Karpas-422 (cell line): ENCODE data around the gene LRRC26. TPM values are rescaled to one million over a fixed set of nuclear protein-coding genes. Genes with fewer than 3 reads are reported as not detected.

Source experiments
- DNase-seq: peaks from one replicate; pipeline ENCODE4 v3.0.0-alpha.2; 2015
- H2AFZ ChIP-seq: fragments of 200-600 bp; sonication (generic); 2 replicates; pipeline ENCODE4 v1.6.1; 2014; ENCODE audit warnings: antibody characterized with exemption, low read length, mixed read lengths
- H3K27ac ChIP-seq: fragments of 200-600 bp; sonication (generic); 2 replicates; pipeline ENCODE4 v1.5.1; 2014; ENCODE audit warnings: mild to moderate bottlenecking, low read length, moderate library complexity
- H3K27me3 ChIP-seq: fragments of 200-600 bp; sonication (generic); 2 replicates; pipeline ENCODE4 v1.6.1; 2014; ENCODE audit warnings: low read length, mixed read lengths
- H3K36me3 ChIP-seq: fragments of 200-600 bp; sonication (generic); 2 replicates; pipeline ENCODE4 v1.6.1; 2014; ENCODE audit warnings: low read length, mixed read lengths; ENCODE audit not compliant: insufficient read depth
- H3K4me1 ChIP-seq: fragments of 200-600 bp; sonication (generic); 2 replicates; pipeline ENCODE4 v1.6.1; 2014; ENCODE audit warnings: mild to moderate bottlenecking, low read length, mixed read lengths
- H3K4me2 ChIP-seq: fragments of 200-600 bp; sonication (generic); 2 replicates; pipeline ENCODE4 v1.6.1; 2014; ENCODE audit warnings: low read length, low read depth, mild to moderate bottlenecking; ENCODE audit not compliant: poor library complexity, severe bottlenecking
- H3K4me3 ChIP-seq: fragments of 200-600 bp; sonication (generic); 2 replicates; pipeline ENCODE4 v1.5.1; 2014; ENCODE audit warnings: mild to moderate bottlenecking, antibody characterized with exemption, low read length, mixed read lengths
- H3K79me2 ChIP-seq: fragments of 200-600 bp; sonication (generic); 2 replicates; pipeline ENCODE4 v1.6.1; 2014; ENCODE audit warnings: mild to moderate bottlenecking, low read length, mixed read lengths
- H3K9ac ChIP-seq: fragments of 200-600 bp; sonication (generic); 2 replicates; pipeline ENCODE4 v1.6.0; 2014; ENCODE audit warnings: low read length
- H3K9me2 ChIP-seq: fragments of 200-600 bp; sonication (generic), shearing (Covaris generic); replicated peaks from 2 replicates; pipeline ENCODE4 v1.6.0; 2014; ENCODE audit warnings: mild to moderate bottlenecking, low read length, moderate library complexity; ENCODE audit not compliant: insufficient read depth
- H3K9me3 ChIP-seq: fragments of 300-700, 200-600 bp; sonication (generic); 2 replicates; pipeline ENCODE4 v1.6.1; 2014; ENCODE audit warnings: low read length, mixed read lengths
- H4K20me1 ChIP-seq: fragments of 200-600 bp; sonication (generic); 2 replicates; pipeline ENCODE4 v1.6.1; 2014; ENCODE audit warnings: mild to moderate bottlenecking, antibody characterized with exemption, low read length, low read depth; ENCODE audit not compliant: insufficient read depth
- total RNA-seq: library from RNA; depleted of rRNA; stranded (reverse); fragments of >200 nt; shearing (Covaris generic); gene quantifications from 2 replicates; pipeline ENCODE4 v1.2.3, GENCODE V29; 2014; ENCODE audit warnings: low replicate concordance

Gene LRRC26
- total RNA-seq, 1 experiment from 2014 or later: not detected

- Histone ChIP-seq H3K79me2 (peaks cover 2% of the 10 kb centered on the region), H3K4me1 (peaks cover 2% of the 10 kb centered on the region), H3K9ac (no peak overlapping the region), H3K4me3 (no peak overlapping the region), H2AFZ (no peak overlapping the region), H3K4me2 (no peak overlapping the region), H3K27ac (no peak overlapping the region), H3K9me2 (no peaks in the 10 kb centered on the region), H3K36me3 (no peaks in the 10 kb centered on the region), H3K27me3 (no peaks in the 10 kb centered on the region), H3K9me3 (no peaks in the 10 kb centered on the region), H4K20me1 (no peaks in the 10 kb centered on the region)
- no peak for DNase-seq
These were observed 11.8 kb upstream of the LRRC26 start for GRCh38 chr9:137181680-137182079.

DNA sequence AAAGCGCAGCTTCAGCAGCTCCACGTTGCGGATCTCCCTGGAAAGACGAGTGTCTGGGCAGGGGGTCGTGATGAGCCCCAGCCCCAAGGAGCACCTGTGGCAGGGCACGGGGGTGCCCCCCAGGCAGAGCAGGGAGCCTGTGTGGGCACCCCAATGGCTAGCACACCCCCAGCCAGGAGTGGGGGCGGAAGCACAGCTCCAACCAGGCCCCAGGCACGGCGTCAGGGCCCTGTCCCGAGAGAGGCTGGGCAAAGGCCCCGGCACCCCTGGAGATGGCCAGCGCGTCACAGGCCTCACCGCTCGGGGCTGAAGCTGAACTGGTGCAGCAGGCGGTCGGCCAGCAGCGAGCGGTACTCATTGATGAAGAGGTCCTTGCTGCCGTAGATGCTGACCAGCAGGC is 10.6 kb upstream of the LRRC26 start:
- Histone ChIP-seq H3K4me1 (no peaks in the 10 kb centered on the region), H2AFZ (no peak overlapping the region), H4K20me1 (0 out of 2 replicates have a peak, but pooled peaks cover 5% of the 10 kb centered on the region), H3K9me2 (no peaks in the 10 kb centered on the region), H3K4me2 (no peak overlapping the region), H3K79me2 (no peaks in the 10 kb centered on the region), H3K27ac (no peak overlapping the region), H3K27me3 (no peaks in the 10 kb centered on the region), H3K4me3 (no peak overlapping the region), H3K9ac (no peak overlapping the region), H3K36me3 (no peaks in the 10 kb centered on the region), H3K9me3 (no peaks in the 10 kb centered on the region)
- no peak for DNase-seq

DNA sequence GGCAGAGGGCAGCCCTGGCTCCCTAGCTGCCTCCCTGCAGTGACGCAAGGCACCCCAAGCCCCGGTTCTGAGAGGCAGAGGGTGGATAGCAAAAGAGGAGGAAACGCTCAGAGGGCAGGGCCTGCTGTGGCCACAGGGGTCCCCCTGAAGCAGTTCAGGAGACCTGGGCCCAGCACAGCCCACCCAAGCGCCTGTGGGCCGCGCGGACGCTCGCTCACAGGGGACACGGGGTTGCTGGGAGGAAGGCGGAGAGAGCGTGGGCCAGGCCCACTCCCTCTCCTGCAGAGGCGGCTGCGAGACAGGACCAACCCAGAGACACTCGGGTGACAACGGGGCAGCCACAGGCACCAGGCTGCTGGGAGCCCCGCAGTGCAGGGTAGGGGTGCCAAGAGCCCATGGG is 9.9 kb upstream of the LRRC26 start:
- H3K9ac ChIP-seq: no peak overlapping the region
- no peak overlapping the region for H3K27ac ChIP-seq
- no peaks in the 10 kb centered on the region for H3K9me3 ChIP-seq
- no peaks in the 10 kb centered on the region for H3K9me2 ChIP-seq
- no peak overlapping the region for H3K4me3 ChIP-seq
- H3K79me2 ChIP-seq: no peaks in the 10 kb centered on the region
- no peak for DNase-seq
- 0 out of 2 replicates have a peak, but pooled peaks cover 10% of the 10 kb centered on the region for H4K20me1 ChIP-seq
- H3K27me3 ChIP-seq: no peaks in the 10 kb centered on the region
- no peaks in the 10 kb centered on the region for H3K36me3 ChIP-seq
- H3K4me1 ChIP-seq: peaks cover 6% of the 10 kb centered on the region
- H2AFZ ChIP-seq: no peak overlapping the region
- no peak overlapping the region for H3K4me2 ChIP-seq

DNA sequence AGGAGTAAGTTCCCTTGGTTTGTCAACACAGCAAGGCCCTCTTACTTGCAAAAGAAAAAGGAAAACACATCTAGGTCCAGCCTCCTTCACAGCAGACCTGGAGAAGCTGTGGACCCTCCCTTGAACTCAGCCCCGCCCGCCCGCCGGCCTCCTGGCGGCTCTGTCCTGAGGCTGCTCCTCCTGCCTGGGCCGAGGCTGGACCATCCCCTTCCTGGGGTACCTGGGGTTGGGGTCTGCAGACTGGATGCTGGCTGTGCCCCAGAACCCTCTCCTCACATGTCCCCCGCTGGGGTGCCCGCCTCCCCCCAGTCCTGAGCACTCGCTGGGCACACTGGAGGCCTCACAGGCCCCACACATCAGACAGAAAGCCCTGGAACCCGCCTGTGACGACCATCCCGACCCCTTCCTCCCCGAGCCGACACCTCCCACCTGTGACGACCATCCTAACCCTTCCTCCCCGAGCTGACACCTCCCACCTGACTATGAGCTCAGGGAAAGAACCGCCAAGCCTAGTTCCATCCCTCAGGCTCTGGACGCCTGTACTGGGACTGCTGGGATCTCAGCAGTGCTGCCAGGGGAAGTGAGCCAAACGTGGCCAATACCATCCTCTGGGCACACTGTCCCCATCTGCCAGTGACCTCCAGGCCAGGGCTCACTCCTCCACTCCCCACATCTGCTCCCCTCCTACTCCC is 9.2 kb upstream of the LRRC26 start:
- no peak overlapping the region for H3K27ac ChIP-seq
- H3K4me1 ChIP-seq: peaks cover 10% of the 10 kb centered on the region
- H3K79me2 ChIP-seq: no peaks in the 10 kb centered on the region
- no peaks in the 10 kb centered on the region for H3K27me3 ChIP-seq
- no peak overlapping the region for H3K4me3 ChIP-seq
- no peak overlapping the region for H3K4me2 ChIP-seq
- no peaks in the 10 kb centered on the region for H3K9me2 ChIP-seq
- H3K9ac ChIP-seq: no peak overlapping the region
- no peaks in the 10 kb centered on the region for H3K36me3 ChIP-seq
- no peak overlapping the region for H2AFZ ChIP-seq
- H4K20me1 ChIP-seq: peaks cover 10% of the 10 kb centered on the region; the same call in 1 of the 2 replicates
- DNase-seq: no peak
- no peaks in the 10 kb centered on the region for H3K9me3 ChIP-seq

DNA sequence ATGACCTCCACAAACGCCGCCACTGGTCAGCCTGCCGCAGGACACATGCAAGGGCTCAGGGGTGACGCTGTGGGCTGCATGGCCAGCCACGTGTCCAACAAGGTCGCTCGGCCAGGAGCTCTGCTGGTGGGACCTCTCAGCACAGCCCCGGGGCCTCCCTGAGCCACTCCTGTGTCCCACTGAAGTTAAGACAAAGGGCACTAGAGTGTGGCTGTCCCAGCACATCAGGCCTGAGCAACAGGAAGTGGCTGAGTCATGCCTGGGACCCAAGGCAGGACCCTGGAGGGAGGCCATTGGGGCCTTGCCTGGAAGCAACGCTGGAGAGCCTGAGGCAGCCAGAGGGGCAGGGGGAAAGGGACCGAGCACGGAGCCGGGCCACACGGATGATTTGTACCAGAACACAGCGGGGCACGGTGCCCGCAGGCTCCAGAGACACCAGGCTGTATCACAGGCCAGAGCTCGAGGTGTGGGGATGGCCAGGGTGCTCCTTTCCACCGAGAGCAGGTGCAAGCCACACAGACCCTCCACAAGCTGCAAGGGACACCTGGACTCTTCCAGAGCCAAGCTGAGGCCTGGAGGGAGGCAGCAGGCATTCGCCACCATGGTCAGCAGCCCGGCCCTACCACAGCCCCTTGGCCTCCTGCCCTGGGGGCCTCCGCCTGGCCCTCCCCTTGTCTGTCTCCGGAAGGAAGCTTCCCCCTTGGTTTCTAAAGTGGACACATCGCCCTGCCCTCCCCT is 8.5 kb upstream of the LRRC26 start:
- Histone ChIP-seq H3K9me3 (no peaks in the 10 kb centered on the region), H3K9ac (no peak overlapping the region), H3K4me3 (no peak overlapping the region), H3K79me2 (no peaks in the 10 kb centered on the region), H4K20me1 (peaks cover 11% of the 10 kb centered on the region; the same call in 1 of the 2 replicates), H2AFZ (no peak overlapping the region), H3K9me2 (no peaks in the 10 kb centered on the region), H3K27me3 (no peaks in the 10 kb centered on the region), H3K4me1 (peaks cover 10% of the 10 kb centered on the region), H3K27ac (no peak overlapping the region), H3K4me2 (no peak overlapping the region), H3K36me3 (no peaks in the 10 kb centered on the region)
- DNase-seq: no peak

DNA sequence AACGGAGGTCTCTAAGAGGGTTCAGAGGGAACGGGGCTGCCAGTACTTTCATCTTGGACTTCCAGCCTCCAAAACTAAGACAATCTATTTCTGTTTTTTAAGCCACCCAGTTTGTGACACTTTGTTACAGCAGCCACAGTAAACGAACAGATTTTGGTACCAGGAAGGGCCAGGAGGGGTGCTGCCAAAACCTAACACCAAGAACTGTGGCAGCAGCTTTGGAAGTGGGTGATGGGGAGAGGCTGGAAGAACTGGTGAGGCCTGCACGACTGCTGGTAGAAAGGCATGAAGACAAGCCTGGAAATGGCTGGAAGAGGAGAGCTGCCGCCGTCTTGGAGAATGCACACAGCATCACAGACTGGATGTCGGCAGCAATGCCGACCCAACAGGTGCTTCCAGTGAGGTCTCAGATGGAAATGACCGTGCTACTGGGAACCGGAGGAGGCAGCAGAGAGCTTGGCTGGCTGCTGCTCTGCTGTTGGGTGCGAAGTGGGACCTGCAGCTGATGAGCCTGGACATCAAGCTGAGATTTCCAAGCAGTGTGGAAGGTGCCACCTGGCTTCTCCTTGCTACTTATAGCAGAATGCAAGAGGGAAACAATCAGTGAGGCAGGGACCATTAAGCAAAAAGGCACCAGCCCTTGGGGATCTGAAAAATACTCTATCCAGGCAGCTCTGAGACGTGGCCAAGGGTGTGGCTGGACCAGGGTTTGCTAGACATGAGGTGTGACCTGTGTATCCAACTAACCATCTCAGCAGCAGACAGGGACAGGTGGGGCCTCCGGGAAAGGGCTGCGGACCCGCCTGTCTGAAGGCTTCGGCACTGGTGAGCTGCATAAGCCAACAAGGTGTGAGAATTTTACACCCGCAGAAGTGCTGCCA is 6.7 kb upstream of the LRRC26 start:
- Histone ChIP-seq H3K9me3 (no peaks in the 10 kb centered on the region), H3K4me2 (no peak overlapping the region), H2AFZ (no peak overlapping the region), H3K79me2 (no peaks in the 10 kb centered on the region), H3K27me3 (no peaks in the 10 kb centered on the region), H3K9ac (no peak overlapping the region), H3K36me3 (no peaks in the 10 kb centered on the region), H3K4me3 (no peak overlapping the region), H3K27ac (no peak overlapping the region), H3K4me1 (peaks cover 10% of the 10 kb centered on the region), H3K9me2 (no peaks in the 10 kb centered on the region), H4K20me1 (peaks cover 15% of the 10 kb centered on the region; the same call in 1 of the 2 replicates)
- DNase-seq: peak; percentile 86

GRCh38 chr9:137175345-137175961 is 5.6 kb upstream of the LRRC26 start:
- Histone ChIP-seq H3K27ac (no peak overlapping the region), H4K20me1 (peaks cover 18% of the 10 kb centered on the region; the same call in 1 of the 2 replicates), H3K36me3 (no peaks in the 10 kb centered on the region), H3K4me3 (no peak overlapping the region), H3K4me2 (no peak overlapping the region), H3K4me1 (peaks cover 20% of the 10 kb centered on the region), H3K9me2 (no peaks in the 10 kb centered on the region), H2AFZ (no peak overlapping the region), H3K79me2 (no peaks in the 10 kb centered on the region), H3K27me3 (no peaks in the 10 kb centered on the region), H3K9ac (no peak overlapping the region), H3K9me3 (no peaks in the 10 kb centered on the region)
- DNase-seq: peak; percentile 64
